ENCODE measurements around the gene RIF1.

DNA sequence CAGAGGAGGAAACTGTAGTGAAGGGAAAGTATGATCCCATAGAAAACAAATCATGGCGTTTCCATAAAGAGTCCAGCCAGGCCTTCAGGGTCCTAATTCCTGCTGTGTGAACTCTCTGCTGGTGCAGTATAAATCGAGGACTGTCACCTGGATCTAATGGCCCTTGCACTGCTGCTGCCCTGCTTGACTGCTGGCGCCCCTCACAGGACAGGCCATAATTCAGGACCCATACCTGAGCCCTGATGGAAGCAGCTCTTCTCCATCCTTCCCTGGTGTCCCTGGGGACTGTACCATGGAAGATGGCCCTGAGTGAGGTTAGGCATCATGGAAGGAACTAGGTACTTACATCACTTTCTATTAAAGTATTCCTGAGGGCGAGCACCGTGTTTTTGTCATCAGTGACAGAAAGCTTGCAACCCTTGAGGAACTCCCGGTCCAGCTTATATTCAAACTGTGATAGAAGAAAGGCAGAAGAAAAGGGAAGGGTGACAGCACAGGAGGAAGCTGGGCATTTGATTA lies 116.9 kb downstream of the RIF1 start:
- TF ChIP-seq, protein P1, sequence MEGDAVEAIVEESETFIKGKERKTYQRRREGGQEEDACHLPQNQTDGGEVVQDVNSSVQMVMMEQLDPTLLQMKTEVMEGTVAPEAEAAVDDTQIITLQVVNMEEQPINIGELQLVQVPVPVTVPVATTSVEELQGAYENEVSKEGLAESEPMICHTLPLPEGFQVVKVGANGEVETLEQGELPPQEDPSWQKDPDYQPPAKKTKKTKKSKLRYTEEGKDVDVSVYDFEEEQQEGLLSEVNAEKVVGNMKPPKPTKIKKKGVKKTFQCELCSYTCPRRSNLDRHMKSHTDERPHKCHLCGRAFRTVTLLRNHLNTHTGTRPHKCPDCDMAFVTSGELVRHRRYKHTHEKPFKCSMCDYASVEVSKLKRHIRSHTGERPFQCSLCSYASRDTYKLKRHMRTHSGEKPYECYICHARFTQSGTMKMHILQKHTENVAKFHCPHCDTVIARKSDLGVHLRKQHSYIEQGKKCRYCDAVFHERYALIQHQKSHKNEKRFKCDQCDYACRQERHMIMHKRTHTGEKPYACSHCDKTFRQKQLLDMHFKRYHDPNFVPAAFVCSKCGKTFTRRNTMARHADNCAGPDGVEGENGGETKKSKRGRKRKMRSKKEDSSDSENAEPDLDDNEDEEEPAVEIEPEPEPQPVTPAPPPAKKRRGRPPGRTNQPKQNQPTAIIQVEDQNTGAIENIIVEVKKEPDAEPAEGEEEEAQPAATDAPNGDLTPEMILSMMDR (IDR thresholded peaks at IDR 0.05; ENCODE audit: insufficient read depth, low read depth, low read length), result no peak
- no peak for TF ChIP-seq EZH2 (IDR thresholded peaks at IDR 0.05; ENCODE audit: insufficient read depth, low read length)
